IMR-90 (cell line): ENCODE measurements around the gene FAM217A. TPM values are rescaled to one million over a fixed set of nuclear protein-coding genes. Genes with fewer than 3 reads are reported as not detected.

Source experiments
- ATAC-seq: fragments of 200-7000 bp; cut with Tn5 transposase; 2 replicates; pipeline ENCODE4 v1.9.1; 2020; ENCODE audit warnings: low read depth, mild to moderate bottlenecking, moderate library complexity
- BruUV-seq: library from RNA; stranded (reverse); fragments of 400-500 nt; replicated peaks from 2 replicates; lab custom pipeline; 2021; lab: Mats Ljungman, UMichigan
- CTCF ChIA-PET: fragments of 300-600 bp; formaldehyde crosslinking; extraction: SDS; loops from one replicate; lab custom pipeline; 2021; ENCODE audit warnings: antibody characterized with exemption; lab: Yijun Ruan, JAX
- POLR2A ChIA-PET: fragments of 300-600 bp; sonication (Branson Sonifier 250); formaldehyde crosslinking; loops from one replicate; lab custom pipeline; 2022; ENCODE audit warnings: antibody characterized with exemption; ENCODE audit not compliant: unreplicated experiment; lab: Charles Lee
- DNase-seq: peaks from one replicate; pipeline ENCODE4 v3.0.0; 2013
- H2AFZ ChIP-seq: replicated peaks from 2 replicates; pipeline ENCODE3; 2013; ENCODE audit warnings: low read length, mild to moderate bottlenecking; ENCODE audit not compliant: poor library complexity
- H2AK5ac ChIP-seq: 2 replicates; pipeline ENCODE4 v1.6.1; 2013; ENCODE audit warnings: low read depth, low read length, inconsistent platforms
- H2AK9ac ChIP-seq: replicated peaks from 2 replicates; pipeline ENCODE3; 2013; ENCODE audit warnings: mild to moderate bottlenecking, low read depth, low read length, moderate library complexity; ENCODE audit not compliant: poor library complexity
- H2BK120ac ChIP-seq: 2 replicates; pipeline ENCODE4 v1.6.1; 2013; ENCODE audit warnings: low read depth, low read length, inconsistent platforms
- H2BK15ac ChIP-seq: 3 replicates; pipeline ENCODE4 v1.6.1; 2013; ENCODE audit warnings: low read depth, low read length, inconsistent platforms
- H2BK20ac ChIP-seq: 2 replicates; pipeline ENCODE4 v1.6.1; 2013; ENCODE audit warnings: low read depth, mild to moderate bottlenecking, inconsistent platforms, low read length, moderate library complexity
- H2BK5ac ChIP-seq: 2 replicates; pipeline ENCODE4 v1.6.1; 2013; ENCODE audit warnings: mild to moderate bottlenecking, low read depth, low read length, inconsistent platforms; ENCODE audit not compliant: poor library complexity, severe bottlenecking
- H3K14ac ChIP-seq: replicated peaks from 2 replicates; pipeline ENCODE4 v1.6.1; 2013; ENCODE audit warnings: low read depth, low read length, inconsistent platforms
- H3K18ac ChIP-seq: 2 replicates; pipeline ENCODE4 v1.6.1; 2013; ENCODE audit warnings: low read depth, low read length, control low read depth
- H3K23ac ChIP-seq: 2 replicates; pipeline ENCODE4 v1.6.1; 2013; ENCODE audit warnings: low read depth, low read length, inconsistent platforms
- H3K27ac ChIP-seq: 2 replicates; pipeline ENCODE4 v1.5.1; 2013; ENCODE audit warnings: mild to moderate bottlenecking, control low read depth, low read length; ENCODE audit not compliant: insufficient read depth
- H3K27me3 ChIP-seq: 2 replicates; pipeline ENCODE4 v1.6.1; 2013; ENCODE audit warnings: low read length; ENCODE audit not compliant: control insufficient read depth, insufficient read depth
- H3K36me3 ChIP-seq: 2 replicates; pipeline ENCODE4 v1.6.1; 2013; ENCODE audit warnings: low read length, mixed read lengths; ENCODE audit not compliant: control insufficient read depth, insufficient read depth
- H3K4ac ChIP-seq: 2 replicates; pipeline ENCODE4 v1.6.1; 2013; ENCODE audit warnings: low read depth, low read length, inconsistent platforms
- H3K4me1 ChIP-seq: 2 replicates; pipeline ENCODE4 v1.6.1; 2013; ENCODE audit warnings: low read length, mixed read lengths; ENCODE audit not compliant: control insufficient read depth, insufficient read depth
- H3K4me2 ChIP-seq: 2 replicates; pipeline ENCODE4 v1.6.1; 2013; ENCODE audit warnings: low read depth, mild to moderate bottlenecking, control low read depth, low read length, moderate library complexity
- H3K4me3 ChIP-seq: 2 replicates; pipeline ENCODE4 v1.5.1; 2013; ENCODE audit warnings: low read depth, mild to moderate bottlenecking, control low read depth, low read length, moderate library complexity; ENCODE audit not compliant: insufficient read depth
- H3K56ac ChIP-seq: 2 replicates; pipeline ENCODE4 v1.6.1; 2013; ENCODE audit warnings: low read length, inconsistent platforms; ENCODE audit not compliant: insufficient read depth; ENCODE audit errors: extremely low read depth
- H3K79me1 ChIP-seq, 2 experiments: 2 replicates each; pipeline ENCODE4 v1.6.1; 2013; ENCODE audit warnings: low read length in 2 of 2, inconsistent platforms in 1 of 2, low read depth in 1 of 2
- H3K9ac ChIP-seq: 2 replicates; pipeline ENCODE4 v1.6.1; 2013; ENCODE audit warnings: low read depth, low read length, control low read depth
- H3K9me1 ChIP-seq: 2 replicates; pipeline ENCODE4 v1.6.1; 2013; ENCODE audit warnings: low read length, inconsistent platforms; ENCODE audit not compliant: insufficient read depth
- H3K9me3 ChIP-seq: 2 replicates; pipeline ENCODE4 v1.6.1; 2013; ENCODE audit warnings: low read length; ENCODE audit not compliant: control insufficient read depth, insufficient read depth
- H4K20me1 ChIP-seq: 2 replicates; pipeline ENCODE4 v1.6.1; 2013; ENCODE audit warnings: low read length, inconsistent platforms; ENCODE audit not compliant: insufficient read depth
- H4K5ac ChIP-seq: 2 replicates; pipeline ENCODE4 v1.6.1; 2013; ENCODE audit warnings: mild to moderate bottlenecking, low read depth, low read length, control low read depth
- H4K8ac ChIP-seq, 2 experiments: 2 replicates each; pipeline ENCODE4 v1.6.1; 2013; ENCODE audit warnings: low read depth in 2 of 2, low read length in 2 of 2, control low read depth in 1 of 2, inconsistent platforms in 1 of 2
- H4K91ac ChIP-seq: 2 replicates; pipeline ENCODE4 v1.6.1; 2013; ENCODE audit warnings: low read depth, low read length, inconsistent platforms; ENCODE audit not compliant: insufficient read depth
- CHD1 ChIP-seq: IDR thresholded peaks from 2 replicates; pipeline ENCODE4 v1.6.1; 2012; ENCODE audit warnings: low read depth, low read length, improper control_type of control experiment
- MAZ ChIP-seq: IDR thresholded peaks from 2 replicates; pipeline ENCODE4 v1.6.1; 2012; ENCODE audit warnings: low read depth, mild to moderate bottlenecking, low read length, improper control_type of control experiment, moderate library complexity, borderline replicate concordance
- MXI1 ChIP-seq: IDR thresholded peaks from 2 replicates; pipeline ENCODE4 v1.6.1; 2012; ENCODE audit warnings: low read depth, mild to moderate bottlenecking, low read length, moderate library complexity, borderline replicate concordance
- NFE2L2 ChIP-seq: fragments of 150-350 bp; IDR thresholded peaks from 2 replicates; pipeline ENCODE4 v1.6.1; 2016; ENCODE audit warnings: low read depth, mild to moderate bottlenecking, low read length
- POLR2A ChIP-seq: IDR thresholded peaks from 2 replicates; pipeline ENCODE4 v1.6.1; 2012; ENCODE audit warnings: mild to moderate bottlenecking, low read depth, low read length
- RAD21 ChIP-seq: IDR thresholded peaks from 2 replicates; pipeline ENCODE4 v1.6.1; 2012; ENCODE audit warnings: low read length, improper control_type of control experiment
- RCOR1 ChIP-seq: IDR thresholded peaks from 2 replicates; pipeline ENCODE4 v1.6.1; 2012; ENCODE audit warnings: mild to moderate bottlenecking, low read length, improper control_type of control experiment; ENCODE audit not compliant: insufficient replicate concordance
- SMC3 ChIP-seq: fragments of 150-350 bp; IDR thresholded peaks from 2 replicates; pipeline ENCODE4 v1.6.1; 2016; ENCODE audit warnings: low read depth, mild to moderate bottlenecking, antibody characterized with exemption, low read length, moderate library complexity
- WGBS, 2 experiments: methylation state at CpG; one replicate each; pipeline versions ENCODE4 v1.1.5 to v1.1.7; 2013; ENCODE audit warnings: missing lambda C conversion rate in 2 of 2; ENCODE audit not compliant: insufficient read length in 1 of 2; ENCODE audit errors: extremely low coverage in 2 of 2; 5-methylcytosine and 5-hydroxymethylcytosine counted together
- dilution Hi-C: fragments of 300-500 bp; cut with HindIII; formaldehyde crosslinking; loops from one replicate; pipeline ENCODE4 v1.14.3; 2018; ENCODE audit warnings: low sequenced_read_pairs; ENCODE audit not compliant: unreplicated experiment
- in situ Hi-C: fragments of 300-500 bp; cut with MboI; formaldehyde crosslinking; loops from 3 replicates; pipeline ENCODE4 v1.14.3; 2019; ENCODE audit warnings: low sequenced_read_pairs, inconsistent platforms, mixed read lengths
- intact Hi-C: fragments of 100-400 bp; cut with micrococcal nuclease; formaldehyde crosslinking; loops from 2 replicates; pipeline ENCODE4 v1.10.0; 2022
- polyA plus RNA-seq, 3 experiments: library from polyadenylated mRNA; depleted of rRNA; stranded (reverse); fragments of >200 nt; gene quantifications; 2 replicates each; pipeline ENCODE4 v1.2.3, GENCODE V29; 2012; ENCODE audit warnings: low replicate concordance in 1 of 3
- total RNA-seq: library from RNA; depleted of rRNA; stranded (reverse); fragments of >200 nt; gene quantifications from 2 replicates; pipeline ENCODE4 v1.2.3, GENCODE V29; 2012
- TF ChIP-seq, protein P1 (sequence below): fragments of 150-350 bp; IDR thresholded peaks from 2 replicates; pipeline ENCODE4 v1.6.1; 2017; ENCODE audit warnings: mild to moderate bottlenecking, antibody characterized with exemption, low read length, low read depth

Gene FAM217A
- total and polyA plus RNA-seq, 2 of the 4 experiments (the other 2 are of a cell fraction), result not detected

DNA sequence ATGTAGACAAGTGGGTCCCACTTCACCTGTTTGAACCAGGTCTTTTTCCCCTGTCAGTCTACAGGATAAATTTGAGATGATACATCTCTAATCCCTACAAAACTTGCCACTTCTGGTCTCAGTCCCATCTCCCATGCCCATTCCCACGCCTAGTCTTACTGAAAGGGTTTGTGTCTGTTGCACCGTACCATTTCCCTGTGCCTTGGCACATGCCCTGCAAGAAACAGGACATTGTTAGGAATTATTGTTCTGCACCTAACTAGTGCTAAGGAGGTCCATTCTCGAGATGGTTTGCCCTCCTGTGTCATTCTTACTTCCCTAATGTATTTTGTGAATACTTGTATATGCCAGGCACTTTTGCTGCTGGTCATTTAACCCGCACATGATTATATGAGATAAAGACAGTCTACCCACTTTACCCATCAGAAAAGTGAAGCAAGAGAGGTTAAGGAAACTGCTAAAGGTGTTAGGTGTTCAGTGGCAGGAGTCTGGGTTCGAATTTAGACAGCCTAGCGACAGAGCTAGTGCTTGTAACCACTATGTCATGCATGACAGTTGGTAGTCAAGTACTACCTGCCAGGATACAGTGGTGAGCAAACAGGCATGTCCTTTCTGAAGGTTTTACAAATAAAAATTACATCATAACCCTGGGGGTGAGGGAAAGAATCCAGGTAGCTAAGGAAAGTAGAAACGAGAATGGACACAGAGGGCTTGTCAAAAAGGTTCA lies 12.7 kb downstream of the FAM217A start:
- Histone ChIP-seq H3K79me1 (0 out of 4 replicates have a peak, but pooled peaks cover 0 to 2% of the 10 kb centered on the region in 2 experiments), H3K9me1 (peaks cover 3% of the 10 kb centered on the region), H3K23ac (no peak overlapping the region), H3K9ac (no peak overlapping the region), H2AK5ac (no peak overlapping the region), H3K4me2 (no peak overlapping the region), H4K91ac (no peak overlapping the region), H3K27me3 (no peaks in the 10 kb centered on the region), H3K36me3 (peaks cover 13% of the 10 kb centered on the region), H2BK120ac (no peak overlapping the region), H3K4ac (no peak overlapping the region), H2BK5ac (no peak overlapping the region), H3K56ac (no peak overlapping the region), H3K27ac (no peak overlapping the region), H3K9me3 (no peaks in the 10 kb centered on the region), H3K4me3 (no peak overlapping the region), H4K5ac (no peak overlapping the region), H2AFZ (no peak overlapping the region), H3K18ac (no peak overlapping the region), H2AK9ac (no peak overlapping the region), H4K8ac (no peak overlapping the region), H4K20me1 (no peaks in the 10 kb centered on the region), H3K4me1 (peaks cover 2% of the 10 kb centered on the region), H2BK20ac (no peak overlapping the region), H3K14ac (no peak overlapping the region), H2BK15ac (no peak overlapping the region)
- DNase-seq, result no peak
- no TSS peak for BruUV-seq
- in situ Hi-C loops, result no loop called here
- POLR2A ChIA-PET, result no interaction called here
- CTCF ChIA-PET, result no interaction called here
- no peak for ATAC-seq
- intact Hi-C loops, result loop anchor here (2.0 to 5.0 kb wide), 2 partner anchors 15 to 41 kb away; no protein-coding TSS in a partner anchor
- WGBS, 2 experiments, result 100% methylated on average over 1 of the region's 7 CpGs; no CpG with 5 or more reads in 1 of the 2 experiments
- TF ChIP-seq MXI1, result no peak
- no peak for TF ChIP-seq CHD1
- no peak for TF ChIP-seq NFE2L2
- TF ChIP-seq MAZ, result no peak
- no peak for TF ChIP-seq RAD21
- no peak for TF ChIP-seq SMC3
- TF ChIP-seq, protein P1, sequence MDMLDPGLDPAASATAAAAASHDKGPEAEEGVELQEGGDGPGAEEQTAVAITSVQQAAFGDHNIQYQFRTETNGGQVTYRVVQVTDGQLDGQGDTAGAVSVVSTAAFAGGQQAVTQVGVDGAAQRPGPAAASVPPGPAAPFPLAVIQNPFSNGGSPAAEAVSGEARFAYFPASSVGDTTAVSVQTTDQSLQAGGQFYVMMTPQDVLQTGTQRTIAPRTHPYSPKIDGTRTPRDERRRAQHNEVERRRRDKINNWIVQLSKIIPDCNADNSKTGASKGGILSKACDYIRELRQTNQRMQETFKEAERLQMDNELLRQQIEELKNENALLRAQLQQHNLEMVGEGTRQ, result no peak
- TF ChIP-seq POLR2A, result no peak
- no peak for TF ChIP-seq RCOR1
- dilution Hi-C loops, result no loop called here
